HG03439 (cell line): ENCODE measurements around the gene MUS81.

Experiments used
- ATAC-seq: cut with Tn5 transposase; IDR thresholded peaks from one replicate; pipeline ENCODE4 v1.9.1; 2021; ENCODE audit warnings: mild to moderate bottlenecking, moderate library complexity; ENCODE audit not compliant: unreplicated experiment

Gene MUS81

DNA sequence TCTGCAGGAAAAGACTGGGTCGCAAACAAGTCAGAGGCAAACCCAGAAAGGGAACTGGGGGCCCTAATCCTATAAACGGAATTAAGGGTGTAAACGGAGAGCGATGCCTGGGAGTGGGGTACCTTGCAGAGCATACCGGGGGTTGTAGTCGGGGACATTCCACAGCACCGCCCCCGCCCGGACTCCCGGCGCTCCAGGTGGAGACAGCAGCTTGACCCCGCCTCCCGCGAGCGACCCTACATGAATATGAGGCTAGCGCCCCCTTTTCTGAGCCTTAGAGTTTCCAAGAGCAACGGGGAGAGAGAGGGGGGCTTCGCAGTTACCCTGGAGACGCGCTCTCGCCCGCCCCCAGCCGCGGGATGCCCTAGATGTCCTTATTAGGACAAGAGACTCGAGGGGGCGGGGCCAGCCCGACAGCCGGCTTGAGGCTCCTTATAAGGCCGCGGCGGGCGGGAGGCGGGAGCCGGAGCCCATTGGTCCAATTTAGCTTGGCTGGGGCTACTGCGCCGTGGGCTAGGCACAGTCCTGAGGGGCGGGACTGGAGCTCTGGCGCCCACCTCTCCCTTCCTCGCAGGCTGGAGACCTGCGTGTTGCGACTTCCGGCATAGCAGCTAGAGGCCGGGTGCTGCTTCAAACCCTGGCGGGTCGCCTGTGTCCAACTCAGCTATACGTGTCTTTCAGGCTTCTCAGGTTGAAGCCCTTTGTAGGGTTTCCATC lies 980 bp upstream of the MUS81 start:
- ATAC-seq, result peak; percentile 47

DNA sequence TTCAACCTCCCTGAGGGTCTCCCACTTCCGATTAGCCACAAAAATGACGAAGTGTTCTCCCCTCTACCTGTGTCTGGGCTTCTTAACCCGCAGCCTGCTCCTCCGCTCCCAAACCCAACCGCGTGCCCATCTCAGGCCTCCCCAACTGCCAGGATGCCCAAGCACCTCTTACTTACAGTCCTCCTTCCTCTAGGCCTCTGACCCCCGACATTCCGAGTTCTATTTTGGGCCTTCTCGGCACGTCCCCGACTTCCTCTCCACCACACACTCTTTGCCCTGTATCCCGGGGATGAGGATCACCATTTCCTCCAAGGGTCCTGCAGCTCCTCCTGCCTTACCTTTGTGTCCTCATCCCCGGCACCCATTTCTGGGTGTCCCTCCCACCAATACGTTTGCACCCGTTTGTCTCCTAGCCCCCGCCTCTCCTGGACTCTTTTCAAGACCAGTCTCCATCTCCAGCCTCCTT lies 388 bp upstream of the MUS81 start:
- no peak for ATAC-seq

DNA sequence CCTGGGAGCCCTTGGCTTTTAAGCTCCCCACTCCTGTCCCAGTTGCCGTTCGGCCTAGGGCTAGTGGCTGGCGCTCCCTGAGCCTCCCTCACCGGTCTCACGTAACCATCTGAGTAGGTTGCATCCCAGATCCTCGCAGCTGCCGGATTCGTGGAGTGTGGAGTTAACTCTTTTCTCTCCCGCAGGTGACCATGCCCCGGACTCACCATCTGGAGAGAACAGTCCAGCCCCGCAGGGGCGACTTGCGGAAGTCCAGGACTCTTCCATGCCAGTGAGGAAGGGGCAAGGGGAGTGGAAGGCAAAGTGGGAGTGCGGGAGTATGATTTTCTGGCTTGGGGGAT lies 902 bp downstream of the MUS81 start:
- no peak for ATAC-seq

DNA sequence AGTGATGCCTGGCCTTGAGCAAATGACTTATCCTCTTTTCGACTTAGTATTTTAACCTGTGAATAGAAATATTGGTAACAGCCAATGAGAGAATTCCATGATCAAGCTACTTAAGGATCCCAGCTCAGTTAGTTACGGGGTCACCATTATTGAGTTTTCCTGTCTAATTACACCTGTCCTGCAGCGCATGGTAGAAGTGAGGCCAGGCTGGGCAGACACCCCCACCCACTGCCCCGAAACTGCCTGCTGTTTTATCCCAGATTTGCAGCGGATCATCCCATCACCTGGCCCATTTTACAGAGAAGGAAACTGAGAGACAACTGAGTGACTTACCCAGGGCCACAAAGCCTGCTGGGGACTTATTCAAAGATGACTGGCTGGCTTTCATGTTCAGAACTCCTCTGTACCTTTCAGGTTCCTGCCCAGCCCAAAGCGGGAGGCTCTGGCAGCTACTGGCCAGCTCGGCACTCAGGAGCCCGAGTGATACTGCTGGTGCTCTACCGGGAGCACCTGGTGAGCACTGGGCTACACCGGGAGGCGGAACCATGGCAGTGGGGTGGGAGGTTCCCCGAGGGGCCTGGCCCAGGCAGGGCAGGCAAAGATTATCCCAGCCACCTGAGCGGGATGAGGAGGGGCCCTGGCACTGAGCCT lies 1.4 kb downstream of the MUS81 start:
- ATAC-seq, result no peak

DNA sequence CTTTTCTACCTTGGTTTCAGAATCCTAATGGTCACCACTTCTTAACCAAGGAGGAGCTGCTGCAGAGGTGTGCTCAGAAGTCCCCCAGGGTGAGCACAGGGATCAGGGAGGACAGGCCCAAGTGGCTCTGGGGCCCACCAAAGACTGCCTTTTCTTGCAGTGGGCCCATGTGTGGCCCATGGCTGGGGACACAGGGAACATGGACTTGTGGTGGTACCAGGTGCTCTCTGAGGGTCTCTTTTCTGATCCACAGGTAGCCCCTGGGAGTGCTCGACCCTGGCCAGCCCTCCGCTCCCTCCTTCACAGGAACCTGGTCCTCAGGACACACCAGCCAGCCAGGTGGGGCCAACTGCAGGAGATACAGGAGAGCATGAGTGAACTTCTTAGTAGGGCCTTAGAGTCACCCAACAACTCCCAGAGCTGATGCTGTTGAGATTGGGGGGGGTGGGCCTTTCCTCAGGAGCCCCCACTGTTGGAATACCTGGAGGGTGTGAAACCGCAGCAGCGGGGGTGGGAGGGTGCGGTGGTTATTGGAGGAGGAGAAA lies 2.0 kb downstream of the MUS81 start:
- ATAC-seq, result no peak

DNA sequence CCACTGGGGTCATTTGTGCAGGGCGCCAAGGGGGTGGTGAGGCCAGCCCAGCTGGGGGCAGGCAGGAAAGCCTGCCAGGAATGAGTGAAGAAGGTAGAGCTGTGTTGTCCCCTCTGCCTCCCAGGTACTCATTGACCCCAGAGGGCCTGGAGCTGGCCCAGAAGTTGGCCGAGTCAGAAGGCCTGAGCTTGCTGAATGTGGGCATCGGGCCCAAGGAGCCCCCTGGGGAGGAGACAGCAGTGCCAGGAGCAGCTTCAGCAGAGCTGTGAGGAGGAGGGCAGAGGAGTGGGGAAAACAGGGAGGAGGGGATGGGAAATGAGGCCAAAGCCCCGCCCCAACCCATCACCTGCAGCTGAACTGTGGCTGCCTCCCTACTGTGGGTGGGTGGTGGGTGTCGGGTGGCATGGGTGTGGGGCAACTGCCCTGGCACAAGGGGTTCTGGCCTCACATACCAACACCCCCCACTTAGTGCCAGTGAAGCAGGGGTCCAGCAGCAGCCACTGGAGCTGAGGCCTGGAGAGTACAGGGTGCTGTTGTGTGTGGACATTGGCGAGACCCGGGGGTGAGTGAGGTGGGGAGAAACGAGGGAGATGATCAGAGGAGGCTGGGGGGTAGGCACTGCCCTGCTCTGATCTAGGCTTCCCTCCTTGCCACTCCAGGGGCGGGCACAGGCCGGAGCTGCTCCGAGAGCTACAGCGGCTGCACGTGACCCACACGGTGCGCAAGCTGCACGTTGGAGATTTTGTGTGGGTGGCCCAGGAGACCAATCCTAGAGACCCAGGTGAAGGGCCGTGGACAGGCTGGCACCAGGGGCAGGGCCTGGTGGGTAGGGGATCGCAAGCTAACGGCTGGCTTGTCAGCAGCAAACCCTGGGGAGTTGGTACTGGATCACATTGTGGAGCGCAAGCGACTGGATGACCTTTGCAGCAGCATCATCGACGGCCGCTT lies 3.0 kb downstream of the MUS81 start:
- no peak for ATAC-seq

DNA sequence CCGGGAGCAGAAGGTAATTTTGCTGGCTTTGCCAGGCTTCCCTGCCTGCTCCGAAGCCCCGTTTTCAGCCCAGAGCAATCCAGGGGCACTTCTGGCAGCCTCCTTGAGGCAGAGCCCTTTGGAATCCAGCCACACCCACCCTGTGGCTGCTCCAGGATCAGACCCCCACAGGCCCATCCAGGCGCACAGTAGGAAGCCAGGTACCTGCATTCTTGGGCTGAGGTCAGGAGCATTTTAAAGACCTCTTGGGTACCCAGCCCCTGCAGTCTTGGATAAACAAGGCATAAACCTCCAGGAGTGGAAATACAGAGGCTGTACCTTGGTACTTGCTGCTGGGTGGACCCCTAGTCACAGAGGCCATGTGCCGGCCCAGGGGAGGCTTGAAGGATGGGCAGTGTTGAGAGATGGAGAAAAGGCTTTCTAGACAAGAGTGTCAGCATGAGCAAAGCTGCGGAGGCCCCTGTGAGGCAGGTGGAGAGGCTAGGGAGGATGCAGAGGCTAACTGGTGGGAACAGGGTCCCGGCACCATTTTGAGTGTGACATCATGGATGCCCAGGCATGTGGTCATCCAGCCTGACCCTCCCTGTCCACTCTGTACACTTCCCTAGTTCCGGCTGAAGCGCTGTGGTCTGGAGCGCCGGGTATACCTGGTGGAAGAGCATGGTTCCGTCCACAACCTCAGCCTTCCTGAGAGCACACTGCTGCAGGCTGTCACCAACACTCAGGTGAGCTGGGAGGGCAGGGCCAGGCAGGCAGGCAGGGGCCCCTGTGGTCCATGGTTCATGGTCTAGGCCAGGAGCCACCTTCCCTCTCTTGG lies 3.9 kb downstream of the MUS81 start:
- ATAC-seq, result no peak

DNA sequence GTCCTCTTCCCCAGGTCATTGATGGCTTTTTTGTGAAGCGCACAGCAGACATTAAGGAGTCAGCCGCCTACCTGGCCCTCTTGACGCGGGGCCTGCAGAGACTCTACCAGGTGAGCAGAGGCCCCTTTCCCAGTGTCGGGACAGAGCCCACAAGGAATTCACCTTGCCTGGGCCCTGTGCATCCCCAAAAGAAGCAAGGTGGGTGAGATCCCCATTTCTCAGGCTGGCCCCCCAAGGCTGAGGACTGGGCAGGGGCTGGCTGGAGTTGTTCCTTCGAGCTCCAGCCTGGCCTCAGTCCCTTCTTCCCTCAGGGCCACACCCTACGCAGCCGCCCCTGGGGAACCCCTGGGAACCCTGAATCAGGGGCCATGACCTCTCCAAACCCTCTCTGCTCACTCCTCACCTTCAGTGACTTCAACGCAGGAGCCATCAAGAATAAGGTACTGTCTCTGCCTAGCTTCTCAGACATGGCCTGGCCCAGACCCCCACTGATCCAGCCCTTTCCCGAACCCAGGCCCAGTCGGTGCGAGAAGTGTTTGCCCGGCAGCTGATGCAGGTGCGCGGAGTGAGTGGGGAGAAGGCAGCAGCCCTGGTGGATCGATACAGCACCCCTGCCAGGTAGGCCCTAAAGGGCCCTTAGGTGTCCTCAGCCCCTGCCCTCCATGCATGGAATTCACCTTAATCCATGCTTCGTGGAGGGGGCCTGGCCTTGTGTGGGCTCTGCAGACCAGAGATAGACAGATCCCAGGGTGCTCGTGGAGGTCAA lies 4.7 kb downstream of the MUS81 start:
- no peak for ATAC-seq

DNA sequence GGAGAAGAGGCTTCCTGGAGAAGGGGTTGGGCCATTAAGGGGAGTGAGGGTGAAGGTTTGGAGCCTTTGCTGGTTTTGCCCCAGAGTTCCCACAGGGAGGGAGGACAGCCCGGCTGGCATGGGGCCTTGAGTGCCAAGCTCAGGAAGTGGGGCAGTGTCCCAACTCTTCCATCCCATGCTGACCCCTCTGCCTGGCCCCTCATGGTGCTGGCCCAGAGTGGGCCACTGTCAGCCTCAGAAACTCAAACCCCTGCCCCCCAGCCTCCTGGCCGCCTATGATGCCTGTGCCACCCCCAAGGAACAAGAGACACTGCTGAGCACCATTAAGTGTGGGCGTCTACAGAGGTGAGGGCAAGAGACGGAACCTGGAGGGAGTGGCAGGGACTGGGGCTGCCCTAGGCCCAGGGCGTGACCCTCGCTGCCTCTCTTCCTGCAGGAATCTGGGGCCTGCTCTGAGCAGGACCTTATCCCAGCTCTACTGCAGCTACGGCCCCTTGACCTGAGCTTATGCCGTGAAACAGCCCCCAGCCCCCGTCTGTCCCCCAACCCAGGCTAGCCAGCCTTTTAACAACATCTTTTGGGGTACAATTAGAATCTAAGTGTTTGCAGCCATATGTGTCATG lies 5.4 kb downstream of the MUS81 start:
- no peak for ATAC-seq

DNA sequence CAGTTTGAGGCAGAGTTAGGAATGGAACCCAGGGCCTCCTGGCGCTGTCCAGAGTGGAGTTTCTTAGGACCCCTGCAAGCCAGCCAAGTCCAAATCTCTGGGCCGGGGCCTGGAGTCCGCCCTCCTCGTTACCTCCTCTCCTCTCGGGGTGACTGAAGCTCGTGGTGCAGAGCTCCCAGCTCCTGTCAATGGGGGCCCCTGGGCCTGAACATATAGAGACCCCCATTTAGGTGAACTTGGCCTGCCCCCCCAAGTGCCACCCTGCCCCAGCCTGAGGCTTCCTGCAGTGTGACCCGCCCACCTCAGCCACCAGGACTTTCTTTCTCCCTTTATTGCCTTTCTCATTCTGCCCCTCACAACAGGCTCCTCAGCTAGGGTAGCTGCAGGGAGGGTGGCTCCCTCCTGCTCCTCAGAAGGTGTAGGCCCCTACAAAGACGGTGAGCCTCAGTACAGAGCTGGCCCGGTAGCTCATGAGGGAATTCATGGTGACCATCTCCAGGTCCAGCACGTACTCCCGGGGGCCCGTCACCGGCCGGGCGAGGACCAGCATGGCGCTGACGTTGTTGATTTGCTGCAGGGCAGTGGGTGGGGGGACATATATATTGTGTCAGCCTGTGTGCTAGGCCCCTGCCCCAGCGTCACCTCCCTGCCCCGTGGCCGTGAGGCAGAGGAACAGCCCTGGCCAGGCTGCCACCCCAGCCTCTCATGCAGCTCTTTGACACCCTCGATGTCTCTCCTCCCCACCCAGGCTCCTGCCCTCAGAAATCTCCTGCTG lies 6.5 kb downstream of the MUS81 start:
- no peak for ATAC-seq

DNA sequence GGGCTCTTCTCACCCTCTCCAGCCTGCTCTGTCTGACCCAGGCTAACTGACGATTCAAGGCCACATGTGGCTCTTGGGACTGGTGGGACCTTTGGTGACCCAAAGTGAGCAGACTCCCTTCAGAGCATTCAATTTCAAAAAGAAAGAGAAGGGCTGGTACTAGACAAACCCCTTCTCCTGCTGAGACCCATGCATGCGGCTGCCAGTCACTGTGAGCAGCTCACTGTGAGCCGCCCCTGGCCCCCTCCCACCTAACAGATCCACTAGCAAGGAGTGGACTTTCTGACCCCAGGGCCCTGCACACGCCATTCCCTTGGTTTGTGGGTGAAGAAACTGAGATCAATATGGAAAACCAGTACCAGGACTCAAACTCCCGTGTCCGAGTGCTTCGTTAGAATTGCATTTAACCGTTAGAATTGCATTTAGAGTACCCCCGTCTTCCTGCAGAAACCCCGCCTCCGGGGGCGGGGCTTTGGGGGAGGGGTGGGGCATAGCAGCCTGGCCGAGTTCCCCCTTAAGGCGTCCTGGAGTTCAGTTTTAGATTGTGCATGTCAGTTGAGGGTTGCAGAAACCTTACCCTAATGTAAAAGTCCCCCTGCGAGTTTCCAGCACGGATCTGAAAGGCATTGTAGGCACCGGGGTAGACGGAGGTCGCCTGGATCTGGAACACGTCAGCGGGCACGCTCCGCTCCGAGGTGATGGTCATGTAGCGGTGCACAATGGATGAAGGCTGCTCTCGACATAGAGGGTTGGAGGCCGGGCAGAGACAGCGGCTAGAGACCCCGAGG lies 7.2 kb downstream of the MUS81 start:
- no peak for ATAC-seq

DNA sequence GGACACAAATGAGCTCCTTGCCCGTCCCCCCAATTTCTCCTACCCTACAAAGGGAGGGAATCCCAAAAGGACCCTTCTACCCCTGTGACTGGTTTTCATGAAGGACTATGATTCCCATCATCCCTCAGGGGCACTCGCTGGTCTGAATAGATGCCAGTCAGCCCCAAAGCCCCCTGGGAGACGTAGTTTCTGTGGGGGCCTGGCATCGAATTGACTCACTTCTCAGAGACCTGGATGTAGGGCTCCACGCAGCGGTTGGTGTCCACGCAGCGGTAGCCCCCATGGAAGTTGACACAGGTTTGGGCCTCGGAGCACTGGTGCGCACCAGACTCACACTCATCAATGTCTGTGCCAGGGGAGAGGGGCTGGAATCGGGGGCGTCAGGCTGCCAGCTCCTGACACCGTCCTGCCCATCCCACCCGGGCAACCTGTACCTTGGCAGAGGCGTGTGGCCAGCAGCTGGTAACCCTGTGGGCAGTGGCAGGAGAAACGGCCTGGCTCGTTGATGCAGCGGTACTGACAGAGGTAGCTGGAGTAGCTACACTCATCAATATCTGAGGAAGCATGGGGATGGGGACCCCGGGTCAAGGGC lies 7.9 kb downstream of the MUS81 start:
- no peak for ATAC-seq

DNA sequence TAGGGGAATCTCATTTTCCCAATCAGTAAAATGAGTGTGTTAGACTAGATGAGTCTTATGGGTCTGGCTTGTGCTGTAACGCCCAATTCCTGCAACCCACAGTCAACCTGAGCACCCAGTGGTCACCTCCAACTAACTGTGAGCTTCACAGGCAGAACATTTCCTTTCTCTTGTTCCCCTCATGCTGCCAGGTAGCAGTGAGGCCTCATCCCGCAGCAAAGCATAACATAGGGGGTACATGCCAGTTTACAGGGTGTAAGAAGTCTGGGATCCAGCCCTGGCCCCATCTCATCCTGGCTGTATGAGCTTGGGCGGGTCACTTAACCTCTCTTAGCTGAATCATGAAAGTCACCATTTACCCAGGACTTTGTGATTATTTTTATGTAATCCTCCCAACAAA lies 8.7 kb downstream of the MUS81 start:
- ATAC-seq, result no peak

DNA sequence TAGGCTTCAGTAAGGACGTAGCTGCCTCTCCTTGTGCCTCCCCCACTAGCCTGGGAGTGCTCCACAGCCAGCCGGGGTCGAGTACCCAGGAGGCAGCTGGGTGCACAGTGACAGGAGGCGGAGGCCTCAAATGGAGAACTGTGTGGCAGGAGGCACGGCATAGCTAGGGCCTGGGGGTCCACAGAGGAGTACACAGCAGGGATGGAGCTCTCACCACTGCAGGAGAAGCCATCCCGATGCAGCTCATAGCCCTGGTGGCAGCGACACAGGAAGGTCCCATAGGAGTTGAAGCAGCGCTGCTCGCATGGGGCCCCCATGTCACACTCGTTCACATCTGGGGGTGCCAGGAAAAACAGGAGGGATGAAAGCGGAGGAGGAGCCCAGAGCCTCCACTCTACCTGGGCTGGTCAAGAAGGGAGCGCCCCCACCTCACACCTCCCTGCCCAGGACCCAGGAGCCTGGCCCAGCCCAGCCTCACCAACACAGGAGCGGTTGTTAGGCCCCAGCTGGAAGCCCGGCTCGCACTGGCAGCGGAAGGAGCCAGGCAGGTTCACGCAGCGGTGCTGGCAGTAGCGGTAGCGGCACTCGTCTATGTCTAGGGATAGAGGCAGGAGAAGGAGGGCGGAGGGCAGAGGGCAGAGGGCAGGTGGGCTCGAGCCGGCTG lies 9.5 kb downstream of the MUS81 start:
- no peak for ATAC-seq

DNA sequence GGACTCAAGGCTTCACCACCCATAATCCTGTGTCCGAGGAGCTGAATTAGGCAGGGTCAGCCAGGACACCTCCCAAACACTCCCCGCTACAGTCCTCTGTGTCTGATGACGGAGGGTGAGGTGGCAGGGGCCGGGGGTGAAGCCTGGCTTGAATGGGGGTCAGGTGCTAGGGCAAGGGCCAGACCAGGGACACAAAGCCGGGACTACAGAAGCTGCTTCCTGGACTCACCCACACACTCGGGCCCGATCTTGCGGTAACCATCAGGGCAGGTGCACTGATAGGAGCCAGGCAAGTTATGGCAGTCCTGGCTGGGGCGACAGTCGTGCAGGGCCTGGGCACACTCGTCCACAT lies 10.1 kb downstream of the MUS81 start:
- ATAC-seq, result no peak

DNA sequence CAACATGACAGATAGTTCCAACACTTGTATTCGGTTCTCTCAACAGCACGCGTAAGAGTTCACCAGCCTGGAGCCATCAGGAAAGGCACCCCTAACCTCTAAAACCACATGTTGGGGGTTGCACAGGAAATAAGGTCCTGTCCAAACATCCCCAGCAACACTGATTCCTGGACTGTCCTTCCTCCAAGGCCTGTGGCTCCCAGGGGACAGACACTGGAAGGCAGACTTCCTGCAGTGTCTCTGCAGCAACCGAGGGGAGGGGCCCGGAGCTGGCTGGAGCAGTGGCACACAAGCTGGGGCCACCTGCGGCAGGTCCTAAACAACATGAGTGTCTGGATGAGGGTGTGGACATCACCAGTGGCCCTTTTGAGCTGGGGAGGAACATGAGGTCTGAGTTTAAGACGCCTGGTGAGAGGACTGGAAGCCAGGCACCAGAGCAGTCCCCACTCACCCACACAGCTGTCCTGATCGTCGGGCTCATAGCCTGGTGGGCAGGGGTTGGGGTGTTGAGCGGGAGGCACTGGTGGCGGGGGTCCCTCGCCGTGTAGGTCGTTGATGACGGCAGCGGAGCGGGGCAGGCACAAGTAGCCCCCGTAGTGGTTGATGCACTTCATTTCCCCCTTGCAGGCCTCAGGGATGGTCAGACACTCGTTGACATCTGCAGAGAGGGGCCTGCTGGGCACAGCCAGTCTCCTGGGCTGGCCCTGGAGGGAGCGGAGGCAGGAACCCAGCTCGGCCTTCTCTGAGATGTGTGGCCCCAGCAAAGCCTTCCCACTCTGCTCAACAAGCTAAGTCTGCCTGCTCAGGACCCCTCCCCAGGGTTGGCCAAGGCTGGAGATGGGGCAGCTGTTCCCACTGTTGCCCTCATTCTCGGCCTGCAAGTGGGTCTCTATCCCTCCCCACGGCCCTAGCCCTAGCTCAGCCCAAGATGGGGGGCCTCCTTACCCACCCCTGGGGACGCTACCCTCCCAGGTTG lies 10.8 kb downstream of the MUS81 start:
- no peak for ATAC-seq
